ENCODE results near the gene STRADB. TPM values are rescaled to one million over a fixed set of nuclear protein-coding genes. Genes with fewer than 3 reads are reported as not detected.
A peak's percentile ranks its signal among the peaks of the same experiment; 100 is the strongest.
"Not testable (repeated sequence)": the region's sequence is repeated elsewhere in the genome, so short reads cannot be mapped to it uniquely, and the experiment has no call there.

Gene STRADB
- polyA plus RNA-seq (2013, experiment 1 of 2; ENCODE audit: insufficient read length) = 36.4 TPM
- polyA plus RNA-seq (2013, experiment 2 of 2; ENCODE audit: insufficient read length) = 34.1 TPM

GRCh38 chr2:201451292-201452057 lies at the start of gene STRADB, which contains the start of gene TRAK2:
TSS of gene STRADB (plus strand) at chr2:201451740. CDS start at chr2:201454841, 3,101 bp downstream.
TSS of gene TRAK2 (minus strand) at chr2:201451458. CDS start at chr2:201420507, 30,951 bp downstream.
- DNase-seq = peak; percentile 95

- no peak for DNase-seq
Observed at GRCh38 chr2:201401815-201402214, 49.7 kb upstream of the STRADB start.

GRCh38 chr2:201402651-201403562 lies 48.6 kb upstream of the STRADB start:
- DNase-seq = peak; percentile 91

- peak; percentile 77 for DNase-seq
Observed at GRCh38 chr2:201403880-201404279, 47.7 kb upstream of the STRADB start.

- DNase-seq = no peak
Observed at GRCh38 chr2:201404699-201405280, 46.8 kb upstream of the STRADB start.

- peak; percentile 90 for DNase-seq
Observed at GRCh38 chr2:201406077-201406662, 45.4 kb upstream of the STRADB start.

GRCh38 chr2:201407265-201407664 lies 44.3 kb upstream of the STRADB start:
- peak; percentile 21 for DNase-seq

- no peak for DNase-seq
Observed at GRCh38 chr2:201408931-201409330, 42.6 kb upstream of the STRADB start.

GRCh38 chr2:201411421-201411820 lies 40.1 kb upstream of the STRADB start:
- DNase-seq = peak; percentile 67

- DNase-seq = no peak
Observed at GRCh38 chr2:201413143-201413542, 38.4 kb upstream of the STRADB start.

GRCh38 chr2:201413552-201413951 lies 38.0 kb upstream of the STRADB start:
- no peak for DNase-seq

GRCh38 chr2:201414099-201415023 lies 37.2 kb upstream of the STRADB start:
- DNase-seq = peak; percentile 29

GRCh38 chr2:201415149-201415548 lies 36.4 kb upstream of the STRADB start:
- DNase-seq = no peak

- no peak for DNase-seq
Observed at GRCh38 chr2:201419057-201419635, 32.4 kb upstream of the STRADB start.

GRCh38 chr2:201419986-201420385 lies 31.6 kb upstream of the STRADB start:
- DNase-seq = no peak

- DNase-seq = peak; percentile 81
Observed at GRCh38 chr2:201420442-201421113, 31.0 kb upstream of the STRADB start.

- DNase-seq = no peak
Observed at GRCh38 chr2:201425952-201426351, 25.6 kb upstream of the STRADB start.

GRCh38 chr2:201428366-201428765 lies 23.2 kb upstream of the STRADB start:
- not testable (repeated sequence) for DNase-seq

- DNase-seq = not testable (repeated sequence)
Observed at GRCh38 chr2:201429835-201430234, 21.7 kb upstream of the STRADB start.

- DNase-seq = not testable (repeated sequence)
Observed at GRCh38 chr2:201430322-201430721, 21.2 kb upstream of the STRADB start.
